Sigmoid colon (tissue), 4 donors: ENCODE results near the gene TIMM22.
A peak's percentile ranks its signal among the peaks of the same experiment; 100 is the strongest.

Experiments used
- POLR2A ChIP-seq, 2 donors: fragments of 450-650 bp; IDR thresholded peaks; one replicate each; pipeline ENCODE4 v1.6.1; 2016; ENCODE audit warnings: antibody characterized with exemption in 2 of 2, mild to moderate bottlenecking in 2 of 2, moderate library complexity in 2 of 2
- POLR2AphosphoS5 ChIP-seq, 4 donors: sonication (generic); formaldehyde crosslinking; IDR thresholded peaks; one replicate each; pipeline ENCODE4 v1.6.1; 2017; ENCODE audit warnings: antibody characterized with exemption in 4 of 4
- TF ChIP-seq, protein P1 (sequence below), 4 experiments: fragments of 450-650 bp in 3 of 4; fragments of 200-600 bp in 1 of 4; IDR thresholded peaks; one replicate each; pipeline ENCODE4 v1.5.1; 2016 to 2019; ENCODE audit warnings: antibody characterized with exemption in 4 of 4, mild to moderate bottlenecking in 3 of 4, moderate library complexity in 2 of 4

DNA sequence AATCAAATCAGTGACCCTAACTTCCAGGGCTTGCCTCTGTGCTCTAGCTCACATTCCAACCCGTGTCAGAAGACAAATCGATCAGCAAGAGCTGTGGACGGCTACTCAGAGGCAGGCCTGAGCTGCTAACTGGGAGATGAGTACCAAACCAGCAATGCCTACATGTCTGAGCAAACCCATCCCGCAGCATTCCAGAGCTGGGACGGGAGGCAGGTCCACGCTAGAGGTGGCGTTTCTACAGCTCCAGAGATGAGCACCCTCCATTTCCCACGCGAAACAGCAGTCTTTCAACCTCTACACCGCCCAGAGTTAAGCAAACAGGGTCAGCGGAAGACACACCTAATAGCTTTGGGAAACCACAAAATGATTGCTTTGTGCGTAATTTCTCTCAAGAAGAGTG lies 23.9 kb upstream of the TIMM22 start:
- TF ChIP-seq, protein P1, sequence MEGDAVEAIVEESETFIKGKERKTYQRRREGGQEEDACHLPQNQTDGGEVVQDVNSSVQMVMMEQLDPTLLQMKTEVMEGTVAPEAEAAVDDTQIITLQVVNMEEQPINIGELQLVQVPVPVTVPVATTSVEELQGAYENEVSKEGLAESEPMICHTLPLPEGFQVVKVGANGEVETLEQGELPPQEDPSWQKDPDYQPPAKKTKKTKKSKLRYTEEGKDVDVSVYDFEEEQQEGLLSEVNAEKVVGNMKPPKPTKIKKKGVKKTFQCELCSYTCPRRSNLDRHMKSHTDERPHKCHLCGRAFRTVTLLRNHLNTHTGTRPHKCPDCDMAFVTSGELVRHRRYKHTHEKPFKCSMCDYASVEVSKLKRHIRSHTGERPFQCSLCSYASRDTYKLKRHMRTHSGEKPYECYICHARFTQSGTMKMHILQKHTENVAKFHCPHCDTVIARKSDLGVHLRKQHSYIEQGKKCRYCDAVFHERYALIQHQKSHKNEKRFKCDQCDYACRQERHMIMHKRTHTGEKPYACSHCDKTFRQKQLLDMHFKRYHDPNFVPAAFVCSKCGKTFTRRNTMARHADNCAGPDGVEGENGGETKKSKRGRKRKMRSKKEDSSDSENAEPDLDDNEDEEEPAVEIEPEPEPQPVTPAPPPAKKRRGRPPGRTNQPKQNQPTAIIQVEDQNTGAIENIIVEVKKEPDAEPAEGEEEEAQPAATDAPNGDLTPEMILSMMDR (IDR thresholded peaks at IDR 0.05), result no peak
- TF ChIP-seq POLR2AphosphoS5 (IDR thresholded peaks at IDR 0.05), result peak in 2 of 4 donors; percentile 11 to 19
- TF ChIP-seq POLR2A (IDR thresholded peaks at IDR 0.05), result no peak
